ENCODE results near the gene EFHC1. TPM values are rescaled to one million over a fixed set of nuclear protein-coding genes. Genes with fewer than 3 reads are reported as not detected.

The EFHC1 gene
- total RNA-seq, 2 experiments from 2014 or later = 20.7 to 24.8 TPM

- H4K20me1 ChIP-seq (ENCODE audit: insufficient read depth, low read length) = no peaks in the 10 kb centered on the region
- no TSS peak for BruUV-seq (replicated peaks)
- no peaks in the 10 kb centered on the region for H3K9me2 ChIP-seq (ENCODE audit: insufficient read depth, low read length)
- no peak for TF ChIP-seq CTCF (conservative IDR thresholded peaks at IDR 0.05; ENCODE audit: low read length)
- TF ChIP-seq EZH2phosphoT487 (IDR thresholded peaks at IDR 0.05; ENCODE audit: borderline replicate concordance, low read depth, low read length) = no peak
- H2AFZ ChIP-seq (ENCODE audit: low read length) = no peak overlapping the region
- POLR2A ChIA-PET = interaction anchor here (0.6 kb wide), 1 partner anchor 62 kb away, joined by 4 read pairs; no protein-coding TSS in a partner anchor
- H3K36me3 ChIP-seq (ENCODE audit: insufficient read depth, low read length) = peaks cover 5% of the 10 kb centered on the region
- H3K4me3 ChIP-seq (ENCODE audit: low read depth, low read length, poor library complexity, severe bottlenecking) = no peak overlapping the region
- no peaks in the 10 kb centered on the region for H3K9me3 ChIP-seq (ENCODE audit: low read length)
- no peaks in the 10 kb centered on the region for H3K79me2 ChIP-seq (ENCODE audit: insufficient read depth, low read depth, low read length)
- no peak overlapping the region for H3K27ac ChIP-seq (ENCODE audit: low read depth, low read length, poor library complexity, severe bottlenecking)
- no peak for DNase-seq (ENCODE audit: low spot score)
- intact Hi-C loops (cut with micrococcal nuclease; ENCODE audit: unreplicated experiment) = no loop called here
- H3K4me1 ChIP-seq (ENCODE audit: insufficient read depth, low read length, poor library complexity, severe bottlenecking) = no peaks in the 10 kb centered on the region
- H3K4me2 ChIP-seq (ENCODE audit: low read length) = no peak overlapping the region
- CTCF ChIA-PET (ENCODE audit: unreplicated experiment) = no interaction called here
Observed at GRCh38 chr6:52483671-52484003, 63.5 kb downstream of the EFHC1 start.

GRCh38 chr6:52489881-52490280, 69.7 kb downstream of the EFHC1 start:
- Histone ChIP-seq H3K36me3 (ENCODE audit: insufficient read depth, low read length) (peaks cover 5% of the 10 kb centered on the region), H3K27ac (ENCODE audit: low read depth, low read length, poor library complexity, severe bottlenecking) (no peak overlapping the region), H2AFZ (ENCODE audit: low read length) (peak overlapping the region; percentile 52; the same call in 1 of the 2 replicates), H3K9me3 (ENCODE audit: low read length) (no peaks in the 10 kb centered on the region), H3K4me1 (ENCODE audit: insufficient read depth, low read length, poor library complexity, severe bottlenecking) (peaks cover 52% of the 10 kb centered on the region), H3K79me2 (ENCODE audit: insufficient read depth, low read depth, low read length) (no peaks in the 10 kb centered on the region), H3K9me2 (ENCODE audit: insufficient read depth, low read length) (no peaks in the 10 kb centered on the region), H4K20me1 (ENCODE audit: insufficient read depth, low read length) (no peaks in the 10 kb centered on the region), H3K4me3 (ENCODE audit: low read depth, low read length, poor library complexity, severe bottlenecking) (no peak overlapping the region), H3K4me2 (ENCODE audit: low read length) (peak overlapping the region; percentile 36)
- no peak for TF ChIP-seq CTCF (conservative IDR thresholded peaks at IDR 0.05; ENCODE audit: low read length)
- no peak for TF ChIP-seq EZH2phosphoT487 (IDR thresholded peaks at IDR 0.05; ENCODE audit: borderline replicate concordance, low read depth, low read length)
- no TSS peak for BruUV-seq (replicated peaks)
- no peak for DNase-seq (ENCODE audit: low spot score)
- CTCF ChIA-PET (ENCODE audit: unreplicated experiment) = interaction anchor here (0.8 kb wide), 1 partner anchor 15 kb away, joined by 3 read pairs; no protein-coding TSS in a partner anchor
- POLR2A ChIA-PET = interaction anchor here (0.6 to 1.7 kb wide), 8 partner anchors 10 to 445 kb away, joined by 3 to 5 read pairs (median 3); no protein-coding TSS in a partner anchor
- intact Hi-C loops (cut with micrococcal nuclease; ENCODE audit: unreplicated experiment) = no loop called here

- no peaks in the 10 kb centered on the region for H3K9me2 ChIP-seq (ENCODE audit: insufficient read depth, low read length)
- intact Hi-C loops (cut with micrococcal nuclease; ENCODE audit: unreplicated experiment) = no loop called here
- peak overlapping the region; percentile 12 for H3K4me3 ChIP-seq (ENCODE audit: low read depth, low read length, poor library complexity, severe bottlenecking)
- peak overlapping the region; percentile 27 for H3K27ac ChIP-seq (ENCODE audit: low read depth, low read length, poor library complexity, severe bottlenecking)
- peak overlapping the region; percentile 62 for H3K4me2 ChIP-seq (ENCODE audit: low read length)
- TF ChIP-seq CTCF (conservative IDR thresholded peaks at IDR 0.05; ENCODE audit: low read length) (no peak), EZH2phosphoT487 (IDR thresholded peaks at IDR 0.05; ENCODE audit: borderline replicate concordance, low read depth, low read length) (no peak)
- H3K4me1 ChIP-seq (ENCODE audit: insufficient read depth, low read length, poor library complexity, severe bottlenecking) = peaks cover 68% of the 10 kb centered on the region
- no peaks in the 10 kb centered on the region for H3K9me3 ChIP-seq (ENCODE audit: low read length)
- no peak for DNase-seq (ENCODE audit: low spot score)
- H2AFZ ChIP-seq (ENCODE audit: low read length) = peak overlapping the region; percentile 73; the same call in 1 of the 2 replicates
- H4K20me1 ChIP-seq (ENCODE audit: insufficient read depth, low read length) = no peaks in the 10 kb centered on the region
- BruUV-seq (replicated peaks) = no TSS peak
- no peaks in the 10 kb centered on the region for H3K79me2 ChIP-seq (ENCODE audit: insufficient read depth, low read depth, low read length)
- CTCF ChIA-PET (ENCODE audit: unreplicated experiment) = no interaction called here
- POLR2A ChIA-PET = interaction anchor here (0.6 to 10.2 kb wide), 12 partner anchors 10 to 207 kb away, joined by 3 to 129 read pairs (median 4); partner anchors contain the start of genes EFHC1 and MCM3
- peaks cover 11% of the 10 kb centered on the region for H3K36me3 ChIP-seq (ENCODE audit: insufficient read depth, low read length)
Observed at GRCh38 chr6:52491203-52492069, 71.3 kb downstream of the EFHC1 start.
